GM18861 (cell line): ENCODE measurements around the gene DUSP2.

ENCODE experiments used
- ATAC-seq: cut with Tn5 transposase; IDR thresholded peaks from one replicate; pipeline ENCODE4 v1.9.1; 2021; ENCODE audit not compliant: unreplicated experiment

DUSP2 gene

GRCh38 chr2:96145036-96145847 lies at the start of gene DUSP2:
Gene DUSP2, minus strand, starts transcription at chr2:96145440. Its CDS starts 86 bp downstream, at chr2:96145354.
- peak; percentile 37 for ATAC-seq

- no peak for ATAC-seq
Measured at GRCh38 chr2:96191937-96192670, 46.9 kb upstream of the DUSP2 start.

- ATAC-seq = no peak
Measured at GRCh38 chr2:96188821-96189526, 43.7 kb upstream of the DUSP2 start.

GRCh38 chr2:96186562-96186961 lies 41.3 kb upstream of the DUSP2 start:
- ATAC-seq = no peak

GRCh38 chr2:96185516-96185915 lies 40.3 kb upstream of the DUSP2 start:
- ATAC-seq = no peak

- no peak for ATAC-seq
Measured at GRCh38 chr2:96184989-96185388, 39.7 kb upstream of the DUSP2 start.

- ATAC-seq = no peak
Measured at GRCh38 chr2:96184188-96184587, 38.9 kb upstream of the DUSP2 start.

- no peak for ATAC-seq
Measured at GRCh38 chr2:96181529-96181928, 36.3 kb upstream of the DUSP2 start.

GRCh38 chr2:96180521-96180920 lies 35.3 kb upstream of the DUSP2 start:
- ATAC-seq = no peak

- ATAC-seq = no peak
Measured at GRCh38 chr2:96180002-96180401, 34.8 kb upstream of the DUSP2 start.

- ATAC-seq = no peak
Measured at GRCh38 chr2:96176661-96177060, 31.4 kb upstream of the DUSP2 start.

GRCh38 chr2:96175951-96176350 lies 30.7 kb upstream of the DUSP2 start:
- no peak for ATAC-seq

- ATAC-seq = peak; percentile 65
Measured at GRCh38 chr2:96174251-96175144, 29.3 kb upstream of the DUSP2 start.

- no peak for ATAC-seq
Measured at GRCh38 chr2:96171831-96172230, 26.6 kb upstream of the DUSP2 start.

- ATAC-seq = no peak
Measured at GRCh38 chr2:96170626-96171025, 25.4 kb upstream of the DUSP2 start.

GRCh38 chr2:96169868-96170507 lies 24.7 kb upstream of the DUSP2 start:
- no peak for ATAC-seq

GRCh38 chr2:96167407-96168013 lies 22.3 kb upstream of the DUSP2 start:
- no peak for ATAC-seq

GRCh38 chr2:96164459-96165184 lies 19.4 kb upstream of the DUSP2 start:
- ATAC-seq = peak; percentile 70
